SJSA1 (cell line): ENCODE results near the gene CAPN13. TPM values are rescaled to one million over a fixed set of nuclear protein-coding genes. Genes with fewer than 3 reads are reported as not detected.

Source experiments
- DNase-seq, 2 experiments: peaks; one replicate each; pipeline ENCODE4 v3.0.0-alpha.2; 2015 to 2020; ENCODE audit warnings: low spot score in 2 of 2, low read depth in 1 of 2
- H3K27ac ChIP-seq: fragments of 250-450 bp; sonication (Bioruptor Pico); 2 replicates; pipeline ENCODE4 v1.5.1; 2020; ENCODE audit warnings: mild to moderate bottlenecking, moderate library complexity
- H3K27me3 ChIP-seq: fragments of 250-450 bp; sonication (Bioruptor Pico); replicated peaks from 2 replicates; pipeline ENCODE4 v1.5.1; 2020; ENCODE audit warnings: mild to moderate bottlenecking, moderate library complexity
- H3K36me3 ChIP-seq: fragments of 250-450 bp; sonication (Bioruptor Pico); 2 replicates; pipeline ENCODE4 v1.5.1; 2020; ENCODE audit warnings: mild to moderate bottlenecking
- H3K4me1 ChIP-seq: fragments of 250-450 bp; sonication (Bioruptor Pico); replicated peaks from 2 replicates; pipeline ENCODE4 v1.6.1; 2021; ENCODE audit warnings: mild to moderate bottlenecking
- H3K4me3 ChIP-seq: fragments of 250-450 bp; sonication (Bioruptor Pico); 2 replicates; pipeline ENCODE4 v1.5.1; 2020; ENCODE audit warnings: mild to moderate bottlenecking
- H3K9me3 ChIP-seq: fragments of 250-450 bp; sonication (Bioruptor Pico); replicated peaks from 2 replicates; pipeline ENCODE4 v1.5.1; 2020; ENCODE audit warnings: mild to moderate bottlenecking
- total RNA-seq: library from RNA; depleted of rRNA; stranded (reverse); fragments of >200 nt; shearing (Covaris generic); gene quantifications from 2 replicates; pipeline ENCODE4 v1.2.3, GENCODE V29; 2014

CAPN13 gene
- total RNA-seq, 1 experiment from 2014 or later = not detected

DNA sequence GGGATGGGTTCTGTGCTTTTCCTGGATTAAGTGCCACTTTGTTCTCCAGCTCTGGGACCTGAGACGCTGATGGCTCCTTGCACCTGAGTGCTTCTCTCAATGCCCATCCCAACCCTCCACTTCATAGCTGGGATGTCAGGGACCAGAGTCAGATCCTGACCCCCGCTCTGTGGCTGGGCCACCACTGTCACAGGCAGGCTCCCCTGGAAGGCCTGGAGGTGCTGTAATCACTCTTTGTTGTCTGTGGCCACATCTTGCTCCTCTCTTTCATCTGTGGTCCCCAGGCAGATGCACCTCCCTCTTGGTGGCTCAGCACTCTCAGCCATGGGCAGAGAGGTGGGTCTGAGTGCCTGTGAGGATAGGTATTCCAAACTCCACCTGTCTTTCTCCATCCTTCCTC lies 62.4 kb downstream of the CAPN13 start:
- H3K27ac ChIP-seq = no peak overlapping the region
- peaks cover 13% of the 10 kb centered on the region; the same call in 1 of the 2 replicates for H3K27me3 ChIP-seq
- no peak for DNase-seq
- H3K9me3 ChIP-seq = no peaks in the 10 kb centered on the region
- H3K4me1 ChIP-seq = no peaks in the 10 kb centered on the region
- H3K4me3 ChIP-seq = no peak overlapping the region
- no peaks in the 10 kb centered on the region for H3K36me3 ChIP-seq

DNA sequence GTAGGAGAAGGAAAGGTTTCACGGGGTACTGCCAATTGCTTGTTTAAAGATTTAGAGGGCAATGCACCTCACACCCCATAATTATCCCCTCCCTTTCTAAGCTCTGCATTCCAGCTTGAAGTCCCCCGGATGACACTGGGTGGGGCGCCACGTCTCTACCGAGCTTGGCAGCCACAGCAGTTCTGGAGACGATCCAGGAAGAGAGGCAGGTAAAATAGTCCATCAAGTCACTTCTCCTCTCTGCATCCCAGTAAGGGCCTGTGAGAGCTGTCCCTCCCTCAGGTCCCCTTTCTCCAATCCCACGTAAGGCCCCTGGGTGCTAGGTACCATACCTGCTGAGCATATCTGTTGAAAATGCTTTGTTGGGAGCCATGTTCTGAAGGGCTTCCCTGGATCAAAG lies 65.7 kb downstream of the CAPN13 start:
- H3K27me3 ChIP-seq = 0 out of 2 replicates have a peak, but pooled peaks cover 6% of the 10 kb centered on the region
- no peak overlapping the region for H3K27ac ChIP-seq
- no peak overlapping the region for H3K4me3 ChIP-seq
- no peak for DNase-seq
- H3K36me3 ChIP-seq = no peaks in the 10 kb centered on the region
- no peaks in the 10 kb centered on the region for H3K4me1 ChIP-seq
- H3K9me3 ChIP-seq = no peaks in the 10 kb centered on the region

DNA sequence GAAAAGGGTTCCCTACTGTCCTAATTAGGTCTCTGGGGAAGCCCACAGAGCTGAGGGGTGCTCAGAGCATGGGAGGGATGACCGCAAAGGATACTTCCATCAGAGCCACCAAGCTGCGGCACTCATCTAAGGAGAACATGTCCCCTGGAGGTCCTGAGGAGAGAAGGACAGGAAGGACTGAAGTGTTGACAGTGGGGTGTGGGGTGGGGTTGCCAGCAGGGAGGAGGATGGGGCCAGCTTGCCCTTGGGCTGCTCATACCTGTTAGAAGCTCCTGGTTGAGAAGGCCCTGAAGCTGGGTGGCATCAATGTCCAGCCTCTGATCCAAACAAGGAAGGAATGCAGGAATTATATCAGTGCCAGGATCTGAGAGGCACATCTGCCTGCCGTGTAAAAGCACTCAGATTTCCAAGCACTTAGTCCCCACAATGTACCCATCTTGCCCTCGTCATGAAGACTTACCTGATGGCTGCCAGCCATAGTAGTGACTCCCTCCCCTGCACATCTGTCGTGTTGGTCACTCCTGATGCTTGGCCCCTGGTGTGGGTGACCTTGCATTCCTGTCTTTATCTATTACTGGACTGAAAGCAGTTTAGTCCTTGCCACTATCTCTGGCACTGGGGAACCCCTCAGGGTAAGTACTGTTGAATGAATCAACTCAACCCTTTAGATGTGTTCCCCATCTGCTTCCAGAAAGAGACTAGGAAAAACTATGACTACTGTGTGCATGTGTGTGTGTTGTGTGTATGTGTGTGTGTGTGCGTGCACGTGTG lies 68.9 kb downstream of the CAPN13 start:
- Histone ChIP-seq H3K9me3 (no peaks in the 10 kb centered on the region), H3K4me3 (no peak overlapping the region), H3K4me1 (no peaks in the 10 kb centered on the region)

DNA sequence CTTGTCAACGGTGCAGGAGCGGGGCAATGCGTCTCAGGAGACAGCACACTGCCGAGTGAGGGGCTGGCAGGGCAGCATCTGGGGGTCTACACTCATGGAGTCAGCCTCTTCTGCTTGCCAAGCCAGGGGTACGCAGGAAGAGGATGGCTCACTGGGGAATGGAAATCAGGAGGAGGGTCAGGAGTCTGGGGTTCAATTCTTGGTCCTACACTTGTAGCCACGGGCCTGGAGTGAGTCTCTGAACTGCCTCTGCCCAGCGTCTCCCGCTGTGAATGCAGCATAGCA lies 70.0 kb downstream of the CAPN13 start:
- DNase-seq = no peak
- Histone ChIP-seq H3K9me3 (no peaks in the 10 kb centered on the region), H3K36me3 (no peaks in the 10 kb centered on the region), H3K27me3 (no peaks in the 10 kb centered on the region), H3K4me1 (no peaks in the 10 kb centered on the region), H3K4me3 (no peak overlapping the region), H3K27ac (no peak overlapping the region)

More for the DNA sequence above, 68.9 kb downstream of the CAPN13 start:
- no peaks in the 10 kb centered on the region for H3K36me3 ChIP-seq
- no peak overlapping the region for H3K27ac ChIP-seq
- 0 out of 2 replicates have a peak, but pooled peaks cover 2% of the 10 kb centered on the region for H3K27me3 ChIP-seq
- DNase-seq = no peak

DNA sequence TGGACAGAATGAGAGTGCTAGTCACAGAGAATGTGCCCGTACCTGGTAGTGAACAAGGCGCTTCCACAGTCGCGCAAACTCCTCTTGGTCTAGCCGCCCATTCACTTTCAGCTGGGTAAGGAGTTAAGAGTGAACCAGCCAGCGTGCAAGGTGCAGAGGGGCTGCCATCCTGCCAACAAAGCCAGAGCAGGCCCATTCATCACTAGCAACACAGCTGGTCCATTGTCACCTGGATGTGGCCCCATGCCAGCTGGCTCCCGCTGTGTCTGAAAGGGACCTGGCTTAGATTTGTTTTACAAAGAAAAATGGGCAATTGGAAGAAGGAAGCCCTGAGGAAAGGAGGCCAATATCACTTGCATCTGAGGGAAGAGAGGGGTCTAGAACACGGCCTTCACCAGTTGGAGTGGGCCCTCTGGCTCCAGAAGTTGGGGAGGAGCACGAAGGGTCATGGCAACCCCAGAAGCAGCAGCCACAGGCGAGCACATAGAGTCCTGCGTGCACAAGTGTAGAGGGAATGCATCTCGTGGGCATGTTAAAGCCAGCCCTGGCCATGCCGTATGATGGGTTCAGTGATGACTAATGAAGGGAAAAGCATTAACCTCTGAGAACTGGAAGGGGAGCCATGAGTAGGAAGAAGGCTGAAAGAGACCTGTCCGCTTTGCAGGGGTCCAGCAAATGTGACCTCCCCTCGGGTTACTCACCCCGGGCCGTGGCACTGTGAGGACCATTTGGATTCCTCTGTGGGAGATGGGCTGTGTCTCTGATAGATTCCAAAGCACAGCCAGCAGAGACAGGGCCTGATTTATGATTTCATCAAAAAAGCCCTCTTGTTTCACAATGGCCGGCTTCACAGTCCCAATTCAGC lies 70.6 kb downstream of the CAPN13 start:
- no peak for DNase-seq
- Histone ChIP-seq H3K4me3 (no peak overlapping the region), H3K9me3 (no peaks in the 10 kb centered on the region), H3K4me1 (no peaks in the 10 kb centered on the region), H3K27me3 (no peaks in the 10 kb centered on the region), H3K36me3 (no peaks in the 10 kb centered on the region), H3K27ac (no peak overlapping the region)

DNA sequence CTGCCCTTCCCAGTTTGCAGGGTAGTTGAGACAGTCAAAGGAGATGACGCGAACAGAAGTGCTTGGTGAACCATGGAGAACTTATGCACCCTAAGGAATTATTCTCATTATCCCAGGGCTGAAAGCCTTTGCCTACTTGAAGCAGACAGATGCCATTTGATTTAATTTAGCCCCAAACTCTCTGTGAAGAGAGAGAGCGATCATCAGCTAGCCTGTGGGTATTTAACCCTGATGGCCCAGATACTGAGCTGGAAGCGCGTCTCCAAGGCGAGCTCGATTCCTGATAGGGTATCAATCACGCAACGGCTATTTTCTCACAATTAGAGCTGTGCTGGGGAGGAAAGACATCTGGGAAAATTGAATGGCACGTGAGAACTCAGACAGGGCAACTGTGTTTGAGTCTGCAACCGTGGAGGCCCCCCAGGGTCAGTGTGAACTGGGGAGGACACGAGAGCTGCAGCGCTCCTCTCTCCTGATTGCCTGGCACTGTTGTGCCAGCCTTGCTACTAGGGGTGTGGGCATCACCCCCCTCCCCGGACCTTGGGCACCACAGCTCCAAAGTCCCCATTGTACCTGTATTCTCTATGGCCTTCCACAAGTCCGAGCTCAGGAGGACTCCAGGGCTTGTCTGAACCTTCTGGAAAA lies 73.2 kb downstream of the CAPN13 start:
- Histone ChIP-seq H3K27ac (no peak overlapping the region), H3K36me3 (no peaks in the 10 kb centered on the region), H3K9me3 (no peaks in the 10 kb centered on the region), H3K27me3 (no peaks in the 10 kb centered on the region), H3K4me1 (no peaks in the 10 kb centered on the region), H3K4me3 (no peak overlapping the region)
- no peak for DNase-seq

DNA sequence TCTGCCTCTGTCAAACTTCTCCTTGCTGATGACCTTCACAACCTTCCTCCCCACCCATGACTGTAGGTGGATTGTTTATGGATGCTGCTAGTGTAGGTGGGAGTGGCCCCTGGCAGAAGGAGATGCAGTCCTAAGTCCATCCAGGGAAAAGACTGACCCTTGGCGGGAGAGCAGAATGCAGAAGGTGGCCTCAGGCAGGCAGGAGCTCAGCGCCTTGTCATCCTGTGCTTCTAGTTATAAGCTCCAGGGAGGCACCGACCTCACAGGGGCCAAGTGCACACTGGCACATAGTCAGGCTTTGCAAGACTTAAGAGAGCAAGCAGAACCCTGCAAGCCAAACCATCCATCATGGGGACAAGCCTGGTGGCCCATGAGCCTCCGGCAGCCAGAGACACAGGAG lies 74.4 kb downstream of the CAPN13 start:
- Histone ChIP-seq H3K27ac (no peak overlapping the region), H3K36me3 (no peaks in the 10 kb centered on the region), H3K9me3 (no peaks in the 10 kb centered on the region), H3K27me3 (0 out of 2 replicates have a peak, but pooled peaks cover under 1% of the 10 kb centered on the region), H3K4me1 (no peaks in the 10 kb centered on the region), H3K4me3 (no peak overlapping the region)
- DNase-seq = no peak

DNA sequence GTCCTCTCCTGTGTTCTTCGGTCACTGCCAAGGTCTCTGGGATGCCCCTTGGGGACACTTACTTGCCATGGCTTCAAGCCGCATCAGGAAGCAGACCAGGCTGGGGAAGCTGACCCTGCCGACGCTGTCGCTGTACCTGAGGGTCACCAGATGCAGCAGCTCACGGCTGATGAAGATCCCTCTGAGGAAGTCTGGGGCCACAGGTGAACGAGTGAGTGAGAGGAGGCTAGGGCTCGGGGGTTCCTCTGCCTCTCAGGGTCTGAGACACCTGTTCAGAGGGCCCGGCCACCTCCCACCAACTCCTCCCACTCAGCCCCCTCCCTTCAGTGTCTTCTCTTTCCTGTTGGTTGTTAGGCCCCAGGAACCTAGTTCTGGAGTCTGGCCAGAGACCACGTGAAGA lies 74.9 kb downstream of the CAPN13 start:
- no peaks in the 10 kb centered on the region for H3K9me3 ChIP-seq
- no peaks in the 10 kb centered on the region for H3K4me1 ChIP-seq
- no peak for DNase-seq
- no peaks in the 10 kb centered on the region for H3K36me3 ChIP-seq
- no peak overlapping the region for H3K27ac ChIP-seq
- no peak overlapping the region for H3K4me3 ChIP-seq
- 0 out of 2 replicates have a peak, but pooled peaks cover 3% of the 10 kb centered on the region for H3K27me3 ChIP-seq

DNA sequence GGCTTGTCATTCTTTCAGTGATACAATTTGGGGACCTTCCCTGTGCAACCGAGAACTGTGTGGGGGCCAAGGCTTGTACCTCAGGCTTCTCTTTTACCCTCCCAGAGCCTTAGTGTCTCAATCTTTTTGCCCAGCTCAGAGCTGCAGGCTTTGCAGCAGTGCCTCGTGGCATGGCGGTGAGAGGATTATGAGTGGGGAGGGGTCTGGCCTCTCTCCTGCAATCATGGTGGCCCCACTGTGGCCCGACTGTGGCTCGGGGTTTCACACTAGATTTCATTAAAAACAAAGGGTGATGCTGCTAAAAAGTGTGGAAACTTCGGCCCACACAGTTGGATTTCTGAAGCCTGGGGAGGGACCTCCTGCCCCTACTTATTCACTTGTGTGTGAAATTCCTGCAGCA lies 75.5 kb downstream of the CAPN13 start:
- H3K36me3 ChIP-seq = no peaks in the 10 kb centered on the region
- no peaks in the 10 kb centered on the region for H3K9me3 ChIP-seq
- H3K4me3 ChIP-seq = no peak overlapping the region
- H3K27ac ChIP-seq = no peak overlapping the region
- no peak for DNase-seq
- 0 out of 2 replicates have a peak, but pooled peaks cover 3% of the 10 kb centered on the region for H3K27me3 ChIP-seq
- no peaks in the 10 kb centered on the region for H3K4me1 ChIP-seq

DNA sequence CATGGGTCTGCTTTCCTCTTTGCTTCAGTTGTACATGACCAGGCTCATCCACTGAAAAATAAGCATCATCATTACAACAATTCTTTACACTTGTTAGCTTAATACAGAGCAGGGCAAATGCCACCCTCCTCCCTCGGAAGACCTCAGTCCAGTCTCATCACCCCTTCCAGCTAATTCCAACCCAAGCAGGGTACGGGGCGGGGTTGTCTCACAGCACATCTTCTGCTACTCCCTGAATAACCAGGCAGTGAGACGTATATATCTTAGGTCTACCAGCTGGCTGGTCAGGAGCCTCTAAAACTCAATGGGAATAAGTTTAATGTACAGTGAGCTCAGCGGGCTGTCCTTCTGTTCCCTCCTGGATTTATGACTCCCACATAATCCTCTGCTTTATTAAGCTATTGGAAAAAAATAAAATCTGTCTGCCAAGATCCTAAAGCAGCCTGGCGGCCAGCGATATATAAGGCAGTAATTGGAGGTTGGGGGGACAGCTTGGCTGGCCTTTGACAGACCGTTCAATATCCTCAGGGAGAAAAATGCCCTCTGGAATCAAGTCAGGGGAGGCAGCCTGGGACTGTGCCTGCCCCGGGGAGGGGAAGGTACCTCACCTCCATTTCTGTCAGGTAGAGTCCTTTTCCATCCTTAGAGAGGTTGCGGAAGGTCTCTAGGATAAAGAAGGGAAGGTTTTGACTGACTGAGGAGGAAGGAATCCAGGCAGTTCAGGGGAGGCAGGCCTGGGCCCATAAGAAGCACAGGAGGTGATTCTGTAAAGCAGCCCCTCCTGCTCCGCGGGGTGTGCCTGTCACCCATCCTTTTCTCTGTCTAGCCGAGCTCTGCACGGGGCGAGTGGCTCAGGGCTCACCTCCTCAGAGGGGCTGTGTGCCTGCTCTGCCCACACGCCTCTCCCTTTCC lies 76.3 kb downstream of the CAPN13 start:
- no peak overlapping the region for H3K27ac ChIP-seq
- no peaks in the 10 kb centered on the region for H3K9me3 ChIP-seq
- 0 out of 2 replicates have a peak, but pooled peaks cover 5% of the 10 kb centered on the region for H3K27me3 ChIP-seq
- H3K36me3 ChIP-seq = no peaks in the 10 kb centered on the region
- no peaks in the 10 kb centered on the region for H3K4me1 ChIP-seq
- H3K4me3 ChIP-seq = no peak overlapping the region
- DNase-seq = no peak

DNA sequence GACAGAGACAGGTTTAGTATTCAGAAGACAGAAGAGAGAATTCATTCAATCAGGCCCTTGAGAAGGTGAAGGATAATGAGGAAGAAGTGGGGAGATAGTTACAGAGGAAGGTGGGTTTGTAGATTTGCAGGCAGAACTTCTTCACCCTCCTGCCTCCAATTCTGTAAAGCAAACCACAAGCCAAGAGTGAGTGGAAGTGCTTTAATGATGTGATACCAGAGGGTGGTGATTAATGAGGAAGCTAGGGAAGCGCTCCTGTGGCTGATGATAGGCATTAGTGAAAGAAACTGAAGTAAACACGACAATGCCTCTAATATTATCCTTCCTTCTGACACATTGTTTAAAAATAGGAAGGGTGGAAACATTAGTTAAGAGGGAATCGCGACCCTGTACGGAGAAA lies 78.2 kb downstream of the CAPN13 start:
- Histone ChIP-seq H3K36me3 (no peaks in the 10 kb centered on the region), H3K27me3 (0 out of 2 replicates have a peak, but pooled peaks cover 13% of the 10 kb centered on the region), H3K4me1 (no peaks in the 10 kb centered on the region), H3K27ac (no peak overlapping the region), H3K9me3 (no peaks in the 10 kb centered on the region), H3K4me3 (no peak overlapping the region)
- no peak for DNase-seq

DNA sequence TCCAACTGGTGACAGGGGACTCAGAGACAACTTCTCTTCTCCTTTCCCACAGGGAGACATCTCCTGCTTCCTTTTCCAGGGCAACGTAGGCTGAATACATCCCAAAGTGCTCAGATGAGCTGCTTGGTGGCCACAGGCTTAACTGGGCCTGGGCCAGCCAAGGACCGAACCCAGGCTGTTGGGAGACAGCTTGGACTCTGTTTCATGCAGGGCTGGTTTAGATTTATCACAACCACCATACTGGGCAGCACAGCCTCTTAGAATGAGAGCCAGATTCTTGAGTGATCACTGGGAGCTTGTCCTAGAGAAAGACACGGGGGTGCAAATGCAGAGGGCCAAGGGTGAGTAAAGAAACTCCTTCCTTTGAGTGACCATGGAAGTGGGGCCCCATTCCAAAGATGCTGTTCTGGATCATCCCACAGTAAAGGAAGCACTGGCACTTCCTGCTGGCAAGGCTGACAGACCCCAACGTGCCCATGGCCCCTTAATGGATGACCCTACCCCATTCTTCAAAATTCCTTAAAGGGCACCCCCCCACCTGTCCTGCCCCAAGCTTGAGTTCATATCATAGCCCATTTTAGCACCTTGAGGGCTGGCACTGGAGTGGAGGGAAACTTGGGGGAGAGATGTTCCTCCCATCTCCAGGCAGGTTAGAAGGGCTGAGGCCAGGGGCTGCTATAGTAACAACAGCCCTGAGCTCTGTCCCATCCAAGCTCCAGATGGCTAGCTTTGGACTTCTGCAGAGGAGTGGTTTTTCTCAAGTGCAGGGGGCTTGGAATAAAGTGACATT lies 84.1 kb downstream of the CAPN13 start:
- no peaks in the 10 kb centered on the region for H3K36me3 ChIP-seq
- no peak for DNase-seq
- H3K27ac ChIP-seq = no peak overlapping the region
- H3K4me1 ChIP-seq = no peaks in the 10 kb centered on the region
- 0 out of 2 replicates have a peak, but pooled peaks cover 13% of the 10 kb centered on the region for H3K27me3 ChIP-seq
- H3K9me3 ChIP-seq = no peaks in the 10 kb centered on the region
- H3K4me3 ChIP-seq = no peak overlapping the region
